Measurements from ENCODE around the gene IFI27L2.

IFI27L2 gene

DNA sequence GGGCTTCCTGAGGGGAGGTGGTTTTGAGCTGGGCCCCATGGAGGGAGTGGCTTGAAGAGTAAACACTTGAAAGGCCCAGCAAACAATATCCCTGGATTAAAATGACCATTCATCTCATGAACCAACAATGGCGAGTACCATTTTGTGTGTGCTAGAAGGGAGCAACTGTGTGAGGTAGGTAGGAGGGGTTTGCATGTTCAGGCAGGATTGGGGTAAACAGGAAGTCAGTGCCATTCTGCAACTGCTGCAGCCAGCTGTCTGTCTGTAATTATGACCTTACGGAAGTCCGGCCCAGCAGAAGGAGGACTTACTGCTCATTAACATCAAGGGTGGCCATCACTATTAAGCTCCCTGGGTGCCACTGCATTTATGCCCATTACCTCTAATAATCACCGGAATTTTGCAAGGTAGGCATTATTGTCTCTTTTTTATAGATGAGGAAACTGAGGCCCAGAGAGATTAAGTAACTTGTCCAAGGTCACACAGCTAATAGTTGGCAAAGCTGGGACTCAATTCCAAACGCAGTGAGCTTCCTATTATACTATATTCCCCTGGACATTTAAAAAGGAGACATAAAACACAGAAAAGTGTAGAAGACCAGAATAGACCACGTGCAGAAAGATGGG is 16.6 kb upstream of the IFI27L2 start:
- no peak for DNase-seq

DNA sequence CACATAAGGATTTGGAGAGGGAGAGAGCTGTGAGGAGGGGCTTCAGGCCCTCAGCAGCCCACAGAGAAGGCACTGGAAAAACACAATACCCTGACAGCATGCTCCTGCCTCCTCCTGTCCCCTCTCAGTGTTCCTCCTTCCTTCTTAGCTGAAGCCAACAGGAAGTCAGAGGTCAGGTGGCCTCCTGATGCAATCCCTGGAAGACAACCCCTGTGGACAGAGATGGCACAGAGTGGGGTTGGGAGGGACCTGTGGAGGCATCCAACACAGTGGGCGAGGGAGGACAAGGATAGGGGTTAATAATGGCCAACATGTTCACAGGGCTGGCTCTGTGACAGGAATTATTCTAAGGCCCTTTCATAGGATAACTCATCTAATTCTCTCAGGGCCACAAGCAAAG is 15.4 kb upstream of the IFI27L2 start:
- DNase-seq, result no peak

DNA sequence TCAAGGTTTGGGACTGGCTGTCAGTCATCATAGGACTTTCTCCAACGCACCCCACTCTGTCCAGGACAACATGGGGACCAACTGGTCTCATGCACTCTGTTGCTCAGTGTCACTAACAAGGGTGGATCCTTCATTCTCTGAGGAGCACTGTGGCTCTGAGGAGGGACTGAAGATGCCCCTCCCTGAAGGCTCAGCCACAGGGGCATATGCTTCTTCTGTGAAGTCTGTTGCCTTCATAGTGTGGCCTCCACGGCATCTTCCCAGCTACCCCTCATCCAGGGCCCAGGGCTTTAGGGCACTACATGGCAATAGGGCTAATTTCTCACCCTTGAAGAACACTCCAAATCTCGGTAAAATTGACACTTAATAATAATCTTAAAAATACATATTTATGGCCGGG is 14.3 kb upstream of the IFI27L2 start:
- DNase-seq, result no peak

DNA sequence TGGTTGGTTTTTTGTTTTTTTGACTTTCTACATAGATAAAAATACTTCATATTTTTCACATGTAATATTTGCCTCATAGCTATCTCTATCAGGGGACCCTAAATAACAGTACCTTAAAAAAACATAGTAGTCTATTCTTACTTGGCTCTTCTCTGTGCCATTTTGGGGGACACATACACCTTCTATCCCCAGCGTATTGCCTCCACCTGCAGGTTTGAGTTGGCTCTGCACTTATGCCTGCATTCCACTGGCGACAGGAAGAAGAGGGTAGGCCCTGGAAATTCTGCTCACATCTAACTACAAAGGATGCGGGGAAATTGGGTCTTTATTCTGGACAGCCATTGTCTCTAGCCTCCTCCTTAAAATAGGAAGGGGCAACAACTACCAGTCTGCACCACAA is 13.8 kb upstream of the IFI27L2 start:
- DNase-seq, result no peak

DNA sequence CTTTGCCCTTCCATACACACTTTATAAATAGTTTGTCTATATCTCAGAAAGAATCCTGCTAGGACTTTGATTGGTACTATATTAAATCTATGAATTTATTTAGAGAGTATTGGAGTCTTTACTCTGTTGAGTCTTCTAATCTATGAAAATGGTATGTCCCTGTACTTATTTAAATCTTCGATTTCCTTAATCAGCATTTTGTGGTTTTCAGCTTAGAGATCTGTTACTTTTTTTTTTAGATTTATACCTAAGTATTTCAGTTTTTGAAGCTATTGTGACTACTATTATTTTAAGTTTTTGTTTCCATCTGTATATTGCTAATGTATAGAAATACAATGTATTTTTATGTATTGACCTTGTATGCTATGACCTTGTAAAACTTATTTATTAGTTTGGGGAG is 13.4 kb upstream of the IFI27L2 start:
- DNase-seq, result no peak

DNA sequence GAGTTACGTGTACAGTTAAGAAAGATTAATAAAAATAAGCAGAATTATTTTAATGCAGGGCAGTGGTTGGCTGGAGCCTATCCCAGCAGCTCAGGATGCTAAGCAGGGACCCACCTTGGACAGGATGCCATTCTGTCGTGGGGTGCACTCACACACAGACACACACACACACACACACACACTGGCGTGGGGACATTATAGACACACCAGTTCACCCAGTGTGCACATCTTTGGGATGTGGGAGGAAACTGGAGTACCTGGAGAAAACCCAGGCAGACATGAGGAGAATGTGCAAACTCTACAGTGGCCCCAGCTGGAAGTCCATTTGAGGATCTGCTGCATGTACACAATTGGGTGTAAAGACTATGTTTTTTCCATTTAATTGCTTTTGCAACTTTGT is 12.8 kb upstream of the IFI27L2 start:
- no peak for DNase-seq

DNA sequence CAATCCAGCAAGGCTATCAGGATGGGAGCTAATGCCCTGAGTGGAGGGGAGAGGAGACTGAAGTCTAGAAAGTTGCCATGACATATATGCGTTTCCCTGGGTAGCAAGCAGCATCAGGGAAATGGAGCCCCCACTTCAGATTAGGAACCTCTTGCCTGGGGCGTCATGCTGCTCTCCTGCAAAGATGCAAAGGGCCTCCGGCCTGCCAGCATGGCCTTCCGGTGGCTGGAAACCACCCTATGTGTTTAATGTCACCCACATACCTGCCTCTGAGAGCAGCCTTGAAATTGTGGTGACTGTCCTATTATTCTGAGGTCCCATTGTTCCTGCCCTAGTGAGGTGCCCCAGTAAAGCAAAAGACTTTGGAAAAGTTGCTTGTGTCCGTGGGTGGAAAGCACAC is 10.0 kb upstream of the IFI27L2 start:
- no peak for DNase-seq

DNA sequence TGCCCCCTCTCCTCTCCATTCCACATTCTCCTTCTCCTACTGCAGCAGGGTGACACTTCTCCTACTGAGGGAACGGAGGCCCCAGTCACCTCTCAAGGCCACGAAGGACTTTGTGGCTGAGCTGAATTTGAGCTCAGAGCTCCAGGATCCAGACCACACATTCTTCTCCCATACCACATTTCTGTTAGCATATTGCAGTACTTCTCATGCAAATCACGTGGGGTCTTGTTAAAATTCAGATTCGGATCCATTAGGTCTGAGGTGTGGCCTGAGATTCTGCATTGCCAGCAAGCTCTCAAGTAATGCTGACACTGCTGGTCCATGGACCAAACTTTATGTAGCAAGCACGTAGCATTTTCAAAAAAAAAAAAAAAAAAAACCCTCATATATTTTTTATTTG is 9.6 kb upstream of the IFI27L2 start:
- no peak for DNase-seq

DNA sequence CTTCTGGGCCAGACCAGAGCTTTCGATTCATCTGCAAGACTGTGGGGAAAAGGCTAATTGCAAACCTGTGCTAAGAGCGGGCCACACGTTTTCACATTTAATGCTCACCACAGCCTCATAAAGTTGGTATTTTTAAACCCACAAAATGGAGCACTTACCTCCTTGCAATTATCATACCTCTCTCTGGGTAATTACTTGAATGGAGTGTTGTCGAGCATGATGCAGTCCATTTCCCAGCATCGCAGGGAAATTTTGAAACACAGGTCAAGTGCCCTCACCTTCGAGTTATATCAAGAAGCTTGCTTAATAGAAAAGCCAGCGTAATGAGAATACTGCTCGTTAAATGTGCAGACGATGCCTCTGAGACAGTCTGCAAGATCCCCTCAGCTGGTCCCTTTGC is 8.8 kb upstream of the IFI27L2 start:
- DNase-seq, result no peak

DNA sequence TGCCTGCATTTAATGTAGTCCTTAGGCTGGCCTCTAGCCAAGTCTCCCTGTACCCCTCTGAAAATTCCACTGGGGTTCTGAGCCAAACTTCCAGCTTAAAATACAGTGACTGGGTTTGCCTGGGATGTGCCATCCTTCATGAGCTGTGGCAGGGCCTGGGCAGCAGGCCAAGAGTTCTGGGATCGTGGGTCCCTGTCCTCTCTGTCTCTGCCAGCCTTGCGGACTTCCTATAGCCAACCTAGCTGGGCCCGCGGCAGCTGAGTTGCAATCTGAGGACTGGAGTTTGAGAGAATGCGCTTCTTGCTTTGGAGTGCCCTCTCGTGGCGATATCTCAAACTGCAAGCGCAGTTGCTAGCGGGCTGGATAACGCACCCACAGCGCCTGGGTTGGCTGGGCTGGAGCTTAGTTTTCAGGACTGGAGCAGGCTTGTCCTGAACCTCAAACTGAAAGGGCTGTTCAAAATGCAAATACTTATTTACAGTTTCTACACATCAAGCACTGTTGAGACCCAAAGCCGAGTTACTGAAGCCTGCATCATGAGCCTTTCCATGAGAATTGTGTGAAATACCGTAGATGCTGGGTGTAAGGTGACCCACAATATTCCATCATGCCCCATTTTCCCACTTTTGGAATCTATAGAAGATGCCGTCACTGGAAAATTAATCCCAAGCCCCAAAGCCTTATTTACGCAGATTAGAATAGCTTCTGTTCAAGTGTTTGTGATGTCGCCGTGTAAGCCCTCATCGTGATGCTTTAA is 7.3 kb upstream of the IFI27L2 start:
- DNase-seq, result peak; percentile 42

DNA sequence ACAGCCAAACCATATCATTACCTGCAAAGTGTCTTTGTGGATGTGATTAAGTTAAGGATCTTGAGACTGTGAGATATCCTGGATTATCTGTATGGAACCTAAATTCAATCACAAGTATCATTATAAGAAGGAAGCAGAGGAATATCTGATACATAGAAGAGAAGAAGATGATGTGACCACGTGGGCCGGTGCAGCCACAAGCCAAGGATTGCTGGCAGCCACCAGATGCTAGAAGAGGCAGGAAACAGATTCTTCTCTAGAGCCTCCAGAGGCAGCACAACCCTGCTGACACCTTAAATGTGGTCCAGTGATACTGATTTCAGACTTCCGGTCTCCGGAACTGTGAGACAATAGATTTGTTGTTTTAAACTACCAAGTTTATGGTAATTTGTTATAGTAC is 6.1 kb upstream of the IFI27L2 start:
- no peak for DNase-seq

DNA sequence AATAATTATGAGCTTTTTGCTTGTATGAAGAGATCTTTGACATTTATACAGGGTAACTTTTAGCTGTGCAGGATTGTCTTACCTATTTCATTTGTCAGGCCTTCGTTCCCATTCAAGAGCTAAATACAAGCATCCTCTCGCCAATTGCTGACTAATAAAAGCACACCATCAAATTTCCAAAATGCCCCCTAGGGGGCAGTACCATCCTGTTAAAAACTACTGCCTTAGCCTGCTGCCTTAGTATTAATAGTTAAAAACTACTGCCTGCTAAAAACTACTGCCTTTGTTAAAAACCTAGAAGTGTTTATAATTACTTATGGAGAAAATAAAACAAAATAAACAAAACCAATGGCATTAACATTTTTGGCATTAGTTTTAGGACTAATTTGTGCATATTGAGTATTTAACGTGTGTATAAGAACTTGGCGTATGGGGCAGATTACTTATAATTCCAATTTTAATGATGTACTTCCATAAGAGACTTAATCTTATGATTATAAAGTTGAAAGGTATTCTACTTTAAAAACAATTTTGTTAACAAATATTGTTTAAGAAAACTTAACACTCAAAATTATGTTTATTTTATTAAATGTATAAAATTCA is 3.0 kb upstream of the IFI27L2 start:
- DNase-seq, result no peak

DNA sequence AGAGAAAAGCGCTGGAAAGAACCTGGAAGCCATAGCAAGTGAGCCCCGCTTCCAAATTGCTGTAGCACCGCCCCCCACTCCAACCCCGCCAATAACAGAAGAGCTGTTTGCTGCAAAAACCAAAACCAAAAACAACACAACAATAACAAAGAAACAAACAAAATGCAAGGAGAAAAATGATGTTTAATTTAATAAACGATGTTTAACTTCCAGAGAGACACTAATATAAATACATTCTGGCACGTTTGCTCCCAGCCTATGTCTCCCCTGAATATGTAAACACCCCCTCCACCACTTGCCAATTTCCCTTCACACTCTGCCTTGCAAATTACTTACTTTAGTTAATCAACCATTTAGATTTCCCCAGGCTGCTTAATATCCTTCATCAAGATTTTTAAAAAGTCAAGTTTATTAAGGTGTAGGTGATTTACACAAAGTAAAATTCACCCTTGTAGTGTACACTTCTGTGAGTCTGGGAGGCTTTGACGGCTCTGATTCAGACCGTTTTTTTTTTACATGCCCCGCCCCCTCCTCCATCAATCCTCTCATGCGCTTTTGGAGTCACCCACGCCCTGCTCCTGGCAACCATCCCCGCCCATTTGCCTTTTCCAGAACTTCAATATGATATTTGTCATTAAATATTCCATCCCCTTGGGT is 482 bp upstream of the IFI27L2 start:
- peak; percentile 33 for DNase-seq

DNA sequence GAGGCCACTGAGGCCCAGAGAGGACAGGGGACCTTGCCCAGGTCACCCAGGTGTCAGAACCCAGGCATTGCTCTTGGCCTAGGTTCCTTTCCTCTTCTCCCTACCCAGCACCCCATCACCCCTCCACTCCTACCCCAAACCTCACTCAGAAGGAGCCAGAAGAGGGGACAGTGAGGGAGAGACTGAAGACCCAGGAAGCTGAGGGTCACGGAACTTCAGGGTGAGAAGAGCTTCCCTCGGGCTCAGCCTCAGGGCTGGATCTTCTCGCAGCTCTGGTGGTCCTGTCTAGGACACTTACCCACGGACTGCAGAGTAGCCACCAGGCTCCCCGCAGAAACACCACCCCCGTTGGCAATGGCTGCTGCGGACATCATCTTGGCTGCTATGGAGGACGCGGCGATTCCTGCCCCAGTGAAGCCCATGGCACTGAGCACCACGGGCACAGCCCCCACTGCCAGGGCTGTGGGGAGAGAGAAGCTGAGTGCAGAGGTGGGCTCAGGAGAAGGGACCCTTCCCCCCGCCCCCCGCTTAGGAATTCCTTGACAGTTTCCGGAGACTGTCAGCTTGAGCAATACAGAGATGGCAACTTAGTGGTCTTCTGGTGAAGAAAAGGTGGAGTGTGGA is 1.1 kb downstream of the IFI27L2 start:
- no peak for DNase-seq

DNA sequence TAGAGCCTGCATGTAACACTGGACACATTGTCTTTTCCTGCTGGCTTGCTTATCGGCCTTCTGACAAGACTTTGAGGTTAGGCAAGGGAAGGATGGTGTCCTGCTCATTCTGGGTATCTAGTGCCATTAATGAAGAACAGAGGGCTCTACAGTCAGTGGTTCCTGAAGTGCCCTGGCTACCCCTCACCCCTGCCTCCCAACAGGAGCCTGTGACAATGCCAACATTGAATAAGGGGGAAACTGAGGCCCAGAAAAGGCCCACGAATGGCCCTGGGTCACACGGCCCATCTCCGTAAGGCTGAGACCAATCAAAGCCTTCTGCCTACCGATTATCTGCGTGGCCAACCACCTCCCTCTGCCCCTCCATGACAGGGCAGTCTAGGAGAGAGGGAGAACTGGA is 2.1 kb downstream of the IFI27L2 start:
- no peak for DNase-seq

DNA sequence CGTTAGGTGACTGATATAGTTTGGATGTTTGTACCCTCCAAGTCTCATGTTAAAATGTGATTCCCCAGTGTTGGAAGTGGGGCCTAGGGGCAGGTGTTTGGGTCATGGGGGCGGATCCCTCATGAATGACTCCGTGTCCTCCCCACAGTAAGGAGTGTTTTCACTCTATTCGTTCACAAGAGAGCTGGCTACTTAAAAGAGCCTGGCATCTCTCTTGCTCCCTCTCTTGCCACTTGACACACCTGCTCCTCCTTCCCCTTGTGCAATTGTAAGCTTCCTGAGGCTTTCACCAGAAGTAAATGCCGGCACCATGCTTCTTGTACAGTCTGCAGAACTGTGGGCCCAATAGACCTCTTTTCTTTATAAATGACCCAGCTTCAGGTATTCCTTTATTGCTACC is 2.6 kb downstream of the IFI27L2 start:
- DNase-seq, result no peak

DNA sequence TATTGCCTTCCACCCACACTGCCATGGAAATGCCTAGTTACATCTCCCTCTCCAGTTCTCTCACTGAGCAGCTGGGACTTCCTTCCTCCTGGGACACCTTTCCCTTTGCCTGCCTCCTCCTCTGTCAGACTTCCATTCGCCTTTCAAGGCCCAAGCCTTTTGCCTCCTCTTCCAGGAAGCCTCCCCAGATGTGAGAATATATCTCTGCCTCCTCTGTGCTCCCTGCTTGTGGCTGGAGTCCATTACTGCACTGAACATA is 3.1 kb downstream of the IFI27L2 start:
- DNase-seq, result no peak

DNA sequence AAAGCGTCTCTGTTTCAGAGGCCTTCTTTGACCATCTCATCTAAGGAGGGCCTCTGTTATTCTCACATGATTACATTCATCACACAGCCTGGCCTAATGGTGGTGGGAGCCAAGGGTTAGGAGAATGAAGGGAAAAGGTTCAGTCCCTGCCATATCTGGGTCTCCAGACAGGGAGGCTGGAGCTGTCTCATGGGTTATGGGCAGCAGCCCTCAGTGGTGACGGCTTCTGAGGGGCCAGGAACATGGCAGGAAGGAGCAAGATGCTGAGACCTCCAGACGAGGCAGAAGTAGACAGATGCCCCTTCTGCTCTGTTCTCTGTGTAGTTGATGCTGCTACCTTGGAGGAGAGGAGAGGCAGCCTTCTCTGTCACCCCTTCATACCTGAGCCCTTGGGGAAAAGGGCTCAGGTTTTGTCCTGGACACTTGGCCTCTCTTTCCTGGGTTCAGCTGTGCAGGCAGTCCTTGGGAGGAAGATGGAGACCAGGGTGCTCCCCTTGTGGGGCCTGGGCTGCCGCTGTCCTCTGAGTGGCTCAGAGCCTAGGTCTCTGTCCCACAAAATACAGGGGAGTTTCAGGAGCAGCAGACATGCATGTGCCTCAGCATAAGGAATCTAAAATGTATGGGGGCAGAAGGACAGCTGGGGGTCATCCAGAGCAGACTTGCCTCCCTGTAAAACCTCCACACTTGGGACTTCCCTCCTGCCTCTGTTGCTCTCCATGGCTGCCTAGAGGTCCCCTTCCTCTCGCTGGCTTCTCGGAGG is 3.6 kb downstream of the IFI27L2 start:
- DNase-seq, result no peak

DNA sequence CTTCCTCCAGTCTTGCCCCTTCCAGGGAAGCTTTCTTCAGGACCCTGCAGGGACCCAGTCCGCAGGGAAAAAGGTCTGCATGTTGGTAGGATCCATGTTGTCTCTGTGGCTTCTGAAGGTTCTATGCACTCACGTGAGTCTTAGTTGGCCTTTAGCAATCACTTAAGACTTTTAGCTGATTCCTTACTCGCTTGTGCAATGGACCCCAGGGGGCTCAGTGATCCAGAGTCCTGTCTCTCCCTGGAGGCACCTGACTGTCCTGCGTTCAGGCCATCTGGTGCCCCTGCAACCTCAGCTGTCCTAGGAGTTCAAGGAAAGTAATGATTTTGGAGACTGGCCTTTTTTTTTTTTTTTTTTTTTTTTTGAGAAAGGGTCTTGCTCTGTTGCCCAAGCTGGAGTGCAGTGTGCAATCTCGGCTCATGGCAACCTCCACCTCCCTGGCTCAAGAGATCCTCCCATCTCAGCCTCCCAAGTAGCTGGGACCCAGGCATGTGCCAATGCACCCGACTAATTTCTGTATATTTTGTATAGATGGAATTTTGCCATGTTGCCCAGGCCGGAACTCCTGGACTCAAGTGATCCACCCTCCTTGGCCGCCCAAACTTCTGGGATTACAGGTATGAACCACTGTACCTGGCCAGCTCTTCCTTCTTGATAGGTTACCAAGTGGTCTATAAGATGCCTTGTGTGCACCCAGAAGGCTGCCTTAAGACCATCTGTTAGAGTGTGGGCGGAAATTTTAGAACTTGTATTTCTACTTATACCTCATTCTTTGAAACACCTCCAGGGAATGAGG is 4.6 kb downstream of the IFI27L2 start:
- no peak for DNase-seq

DNA sequence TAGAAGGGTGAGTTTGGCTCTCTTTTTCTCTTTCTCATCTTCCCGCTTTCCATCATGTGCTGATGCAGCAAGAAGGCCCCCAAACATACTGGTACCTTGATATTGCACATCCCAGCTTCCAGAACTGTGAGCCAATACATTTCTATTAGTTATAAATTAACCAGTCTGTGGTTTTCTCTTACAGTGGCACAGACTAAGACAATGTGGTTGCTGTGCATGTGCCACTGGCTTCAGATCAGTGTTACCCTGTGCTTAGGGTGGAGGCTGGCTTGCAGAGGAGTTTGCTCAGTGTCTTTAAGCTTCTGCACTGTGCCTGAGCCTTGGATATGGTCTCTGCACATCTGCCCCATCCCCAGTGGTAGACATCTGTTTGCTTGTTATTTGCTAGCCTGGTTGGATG is 5.5 kb downstream of the IFI27L2 start:
- DNase-seq, result no peak

DNA sequence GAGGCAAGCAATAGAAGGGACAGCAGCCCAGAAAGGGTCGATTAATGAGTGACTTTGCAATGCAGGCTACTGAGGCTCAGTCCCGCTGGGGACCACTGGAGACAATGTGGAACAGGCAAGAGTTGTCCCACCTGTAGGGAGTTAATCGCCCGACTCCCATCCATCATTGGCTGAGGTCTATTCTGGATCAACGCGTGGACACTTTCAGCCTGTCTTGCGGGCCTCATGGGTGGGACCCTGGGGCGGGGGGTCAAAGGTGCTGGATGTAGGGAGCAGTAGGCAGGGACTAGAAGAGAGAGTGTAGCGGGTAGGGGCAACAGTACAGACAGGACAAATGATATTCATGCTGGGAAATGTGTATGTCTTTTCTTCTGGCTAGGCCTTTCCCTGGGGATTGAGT is 6.1 kb downstream of the IFI27L2 start:
- no peak for DNase-seq

DNA sequence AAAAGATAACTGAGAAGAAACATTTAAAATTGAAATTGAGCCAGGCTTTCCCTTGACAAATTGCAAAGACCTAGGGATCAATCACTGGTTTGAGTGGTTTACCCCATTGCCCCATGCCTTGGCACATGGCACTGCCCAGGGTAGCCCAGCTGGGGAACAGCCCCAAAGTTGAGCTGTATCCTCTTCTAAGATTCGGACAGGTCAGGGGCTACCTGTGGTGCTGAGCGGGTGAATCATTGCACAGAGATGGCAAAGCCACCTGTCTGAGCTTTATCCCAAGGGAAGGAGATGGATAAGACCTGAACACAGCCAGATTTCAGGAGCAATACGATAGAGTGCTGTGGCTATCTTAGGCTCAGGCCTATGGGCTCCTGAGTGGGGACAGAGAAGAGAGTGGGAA is 7.0 kb downstream of the IFI27L2 start:
- DNase-seq, result no peak
